T-helper 2 cell treated with Interferon-gamma antibody and Interleukin-4, amounts not matched to agents 5 μg/mL and 100 μg/mL, for 36 hours (primary cell): ENCODE measurements around the gene METTL25B.

Source experiments
- DNase-seq: peaks from one replicate; pipeline ENCODE4 v3.0.0; 2021; ENCODE audit warnings: low spot score
- H3K27ac Mint-ChIP-seq: one replicate; pipeline ENCODE4 v1.8.0; 2021; ENCODE audit warnings: mild to moderate bottlenecking, mixed read lengths
- H3K27me3 Mint-ChIP-seq: one replicate; pipeline ENCODE4 v1.8.0; 2021; ENCODE audit warnings: low read depth, mixed read lengths
- H3K36me3 Mint-ChIP-seq: one replicate; pipeline ENCODE4 v1.8.0; 2021; ENCODE audit warnings: low read depth, mixed read lengths
- H3K4me1 Mint-ChIP-seq: one replicate; pipeline ENCODE4 v1.8.0; 2021; ENCODE audit warnings: low read depth, mixed read lengths
- H3K4me3 Mint-ChIP-seq: one replicate; pipeline ENCODE4 v1.8.0; 2022; ENCODE audit warnings: mild to moderate bottlenecking, moderate library complexity, mixed read lengths
- H3K9me3 Mint-ChIP-seq: one replicate; pipeline ENCODE4 v1.8.0; 2021; ENCODE audit warnings: mixed read lengths

METTL25B gene

GRCh38 chr1:156692925-156693847, 35.1 kb upstream of the METTL25B start:
- DNase-seq, result no peak
- Mint-ChIP-seq H3K36me3 (no peaks in the 10 kb centered on the region), H3K9me3 (no peaks in the 10 kb centered on the region), H3K4me3 (no peak overlapping the region), H3K27ac (no peak overlapping the region), H3K4me1 (peaks cover 13% of the 10 kb centered on the region), H3K27me3 (peaks cover 64% of the 10 kb centered on the region)

- Mint-ChIP-seq H3K4me3 (no peak overlapping the region), H3K4me1 (peaks cover 13% of the 10 kb centered on the region)
- no peak for DNase-seq
Measured at GRCh38 chr1:156693848-156694689, 34.2 kb upstream of the METTL25B start.

GRCh38 chr1:156694690-156694962, 33.6 kb upstream of the METTL25B start:
- Mint-ChIP-seq H3K4me3 (no peak overlapping the region), H3K27ac (peak overlapping the region; percentile 55), H3K4me1 (peaks cover 11% of the 10 kb centered on the region), H3K36me3 (no peaks in the 10 kb centered on the region), H3K27me3 (peaks cover 52% of the 10 kb centered on the region), H3K9me3 (no peaks in the 10 kb centered on the region)
- no peak for DNase-seq

More at GRCh38 chr1:156693848-156694689, 34.2 kb upstream of the METTL25B start:
- H3K36me3 Mint-ChIP-seq, result no peaks in the 10 kb centered on the region
- H3K27me3 Mint-ChIP-seq, result peaks cover 56% of the 10 kb centered on the region
- no peaks in the 10 kb centered on the region for H3K9me3 Mint-ChIP-seq
- H3K27ac Mint-ChIP-seq, result peak overlapping the region; percentile 55

- no peaks in the 10 kb centered on the region for H3K9me3 Mint-ChIP-seq
- no peak for DNase-seq
- H3K36me3 Mint-ChIP-seq, result no peaks in the 10 kb centered on the region
- peaks cover 10% of the 10 kb centered on the region for H3K4me1 Mint-ChIP-seq
- peaks cover 36% of the 10 kb centered on the region for H3K27me3 Mint-ChIP-seq
- H3K4me3 Mint-ChIP-seq, result no peak overlapping the region
- H3K27ac Mint-ChIP-seq, result no peak overlapping the region
Measured at GRCh38 chr1:156696755-156697154, 31.5 kb upstream of the METTL25B start.

- no peaks in the 10 kb centered on the region for H3K9me3 Mint-ChIP-seq
- peaks cover 3% of the 10 kb centered on the region for H3K4me1 Mint-ChIP-seq
- peaks cover 29% of the 10 kb centered on the region for H3K27me3 Mint-ChIP-seq
- H3K27ac Mint-ChIP-seq, result no peak overlapping the region
- H3K4me3 Mint-ChIP-seq, result no peak overlapping the region
- no peaks in the 10 kb centered on the region for H3K36me3 Mint-ChIP-seq
- no peak for DNase-seq
Measured at GRCh38 chr1:156697481-156697880, 30.8 kb upstream of the METTL25B start.

- Mint-ChIP-seq H3K4me1 (no peaks in the 10 kb centered on the region), H3K9me3 (no peaks in the 10 kb centered on the region), H3K27ac (no peak overlapping the region), H3K27me3 (peaks cover 24% of the 10 kb centered on the region), H3K36me3 (no peaks in the 10 kb centered on the region), H3K4me3 (no peak overlapping the region)
- no peak for DNase-seq
Measured at GRCh38 chr1:156698995-156699394, 29.3 kb upstream of the METTL25B start.

- Mint-ChIP-seq H3K9me3 (no peaks in the 10 kb centered on the region), H3K36me3 (no peaks in the 10 kb centered on the region), H3K4me1 (peaks cover 4% of the 10 kb centered on the region), H3K27me3 (peaks cover 34% of the 10 kb centered on the region), H3K4me3 (no peak overlapping the region), H3K27ac (no peak overlapping the region)
- no peak for DNase-seq
Measured at GRCh38 chr1:156700736-156701531, 27.3 kb upstream of the METTL25B start.

- H3K27me3 Mint-ChIP-seq, result peaks cover 47% of the 10 kb centered on the region
- no peaks in the 10 kb centered on the region for H3K9me3 Mint-ChIP-seq
- H3K4me3 Mint-ChIP-seq, result no peak overlapping the region
- no peaks in the 10 kb centered on the region for H3K36me3 Mint-ChIP-seq
- peaks cover 15% of the 10 kb centered on the region for H3K4me1 Mint-ChIP-seq
- H3K27ac Mint-ChIP-seq, result no peak overlapping the region
- DNase-seq, result no peak
Measured at GRCh38 chr1:156703336-156703735, 24.9 kb upstream of the METTL25B start.

GRCh38 chr1:156703741-156704140, 24.5 kb upstream of the METTL25B start:
- no peaks in the 10 kb centered on the region for H3K9me3 Mint-ChIP-seq
- H3K27ac Mint-ChIP-seq, result no peak overlapping the region
- no peak overlapping the region for H3K4me3 Mint-ChIP-seq
- peaks cover 49% of the 10 kb centered on the region for H3K27me3 Mint-ChIP-seq
- DNase-seq, result no peak
- H3K36me3 Mint-ChIP-seq, result no peaks in the 10 kb centered on the region
- peaks cover 15% of the 10 kb centered on the region for H3K4me1 Mint-ChIP-seq

- DNase-seq, result no peak
- Mint-ChIP-seq H3K36me3 (no peaks in the 10 kb centered on the region), H3K27me3 (peaks cover 49% of the 10 kb centered on the region), H3K9me3 (no peaks in the 10 kb centered on the region), H3K4me1 (peaks cover 15% of the 10 kb centered on the region), H3K27ac (no peak overlapping the region), H3K4me3 (peak overlapping the region; percentile 34)
Measured at GRCh38 chr1:156704166-156704711, 24.0 kb upstream of the METTL25B start.

GRCh38 chr1:156704930-156705320, 23.3 kb upstream of the METTL25B start:
- Mint-ChIP-seq H3K27ac (no peak overlapping the region), H3K9me3 (no peaks in the 10 kb centered on the region), H3K36me3 (no peaks in the 10 kb centered on the region), H3K27me3 (peaks cover 49% of the 10 kb centered on the region), H3K4me3 (peak overlapping the region; percentile 40), H3K4me1 (peaks cover 15% of the 10 kb centered on the region)
- peak; percentile 39 for DNase-seq

- H3K4me3 Mint-ChIP-seq, result peak within 1 kb of the TSS; percentile 83
- DNase-seq, result no peak
- no peaks in the 10 kb centered on the region for H3K9me3 Mint-ChIP-seq
- H3K27ac Mint-ChIP-seq, result no peak within 1 kb of the TSS
- H3K36me3 Mint-ChIP-seq, result no peaks in the 10 kb centered on the region
- peaks cover 49% of the 10 kb centered on the region for H3K27me3 Mint-ChIP-seq
- H3K4me1 Mint-ChIP-seq, result peaks cover 15% of the 10 kb centered on the region
Measured at GRCh38 chr1:156705321-156705917, 22.9 kb upstream of the METTL25B start, which contains the start of gene CRABP2. TSS of gene CRABP2 (minus strand) at chr1:156705583. CDS start at chr1:156705446, 137 bp downstream.
